ENCODE results near the gene UNC13B.

GRCh38 chr9:35311891-35312639, 150.3 kb downstream of the UNC13B start:
- TF ChIP-seq ZNF274 (IDR thresholded peaks at IDR 0.05; ENCODE audit: low read depth, low read length): no peak
- TF ChIP-seq SUZ12 (IDR thresholded peaks at IDR 0.05; ENCODE audit: extremely low read depth, insufficient read depth, insufficient read length): no peak
- TF ChIP-seq YY1 (IDR thresholded peaks at IDR 0.05; ENCODE audit: insufficient read depth, insufficient read length): no peak
